ENCODE measurements around the gene TPI1.

GRCh38 chr12:6822426-6823135 is 44.8 kb upstream of the TPI1 start:
- TF ChIP-seq CTCF (IDR thresholded peaks at IDR 0.05; ENCODE audit: low read depth, low read length, missing input control) (no peak), YY1 (IDR thresholded peaks at IDR 0.05) (no peak), GABPA (IDR thresholded peaks at IDR 0.05 in 1 of 2, conservative IDR thresholded peaks at IDR 0.05 in 1 of 2) (no peak), ZBTB33 (IDR thresholded peaks at IDR 0.05) (no peak), RAD21 (IDR thresholded peaks at IDR 0.05) (no peak)

Measured in liver (tissue), 3 donors.